ENCODE data around the gene NEURL3. TPM values are rescaled to one million over a fixed set of nuclear protein-coding genes. Genes with fewer than 3 reads are reported as not detected.
"Not testable (repeated sequence)": the region's sequence is repeated elsewhere in the genome, so short reads cannot be mapped to it uniquely, and the experiment has no call there.

NEURL3 gene
- total RNA-seq, 1 donor, result not detected

DNA sequence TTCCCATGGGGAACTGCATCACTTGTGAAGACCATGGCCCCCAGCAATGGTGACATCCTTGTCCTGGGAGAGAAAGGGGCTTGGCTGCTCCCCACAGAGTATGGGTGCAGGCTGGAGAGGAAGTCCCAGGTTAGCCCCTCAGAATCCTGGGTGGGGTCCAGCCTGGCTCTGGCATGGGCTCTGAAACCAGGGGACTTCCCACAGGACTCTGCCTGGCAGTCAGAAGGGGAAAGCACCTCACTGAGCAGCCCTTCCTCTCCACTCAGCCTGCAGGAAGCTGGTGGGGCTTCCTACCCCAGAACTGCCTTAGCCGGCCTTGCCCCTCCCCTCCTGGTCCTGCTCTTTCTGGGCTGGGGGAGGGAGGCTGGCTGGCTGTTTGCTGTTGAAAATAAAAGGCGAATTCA is 3.7 kb downstream of the NEURL3 start:
- H3K9me3 ChIP-seq (ENCODE audit: low read depth, low read length), result no peaks in the 10 kb centered on the region
- TF ChIP-seq, protein P1, sequence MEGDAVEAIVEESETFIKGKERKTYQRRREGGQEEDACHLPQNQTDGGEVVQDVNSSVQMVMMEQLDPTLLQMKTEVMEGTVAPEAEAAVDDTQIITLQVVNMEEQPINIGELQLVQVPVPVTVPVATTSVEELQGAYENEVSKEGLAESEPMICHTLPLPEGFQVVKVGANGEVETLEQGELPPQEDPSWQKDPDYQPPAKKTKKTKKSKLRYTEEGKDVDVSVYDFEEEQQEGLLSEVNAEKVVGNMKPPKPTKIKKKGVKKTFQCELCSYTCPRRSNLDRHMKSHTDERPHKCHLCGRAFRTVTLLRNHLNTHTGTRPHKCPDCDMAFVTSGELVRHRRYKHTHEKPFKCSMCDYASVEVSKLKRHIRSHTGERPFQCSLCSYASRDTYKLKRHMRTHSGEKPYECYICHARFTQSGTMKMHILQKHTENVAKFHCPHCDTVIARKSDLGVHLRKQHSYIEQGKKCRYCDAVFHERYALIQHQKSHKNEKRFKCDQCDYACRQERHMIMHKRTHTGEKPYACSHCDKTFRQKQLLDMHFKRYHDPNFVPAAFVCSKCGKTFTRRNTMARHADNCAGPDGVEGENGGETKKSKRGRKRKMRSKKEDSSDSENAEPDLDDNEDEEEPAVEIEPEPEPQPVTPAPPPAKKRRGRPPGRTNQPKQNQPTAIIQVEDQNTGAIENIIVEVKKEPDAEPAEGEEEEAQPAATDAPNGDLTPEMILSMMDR (IDR thresholded peaks at IDR 0.05; ENCODE audit: extremely low read depth, low read depth, low read length), result no peak
- no peaks in the 10 kb centered on the region for H4K20me1 ChIP-seq (ENCODE audit: insufficient read depth, low read length)
- H2AFZ ChIP-seq (ENCODE audit: low read length), result no peak overlapping the region
- no peaks in the 10 kb centered on the region for H3K36me3 ChIP-seq (ENCODE audit: insufficient read depth, low read length)
- H3K4me2 ChIP-seq (ENCODE audit: insufficient read depth, low read length), result no peak overlapping the region
- no peak for DNase-seq (ENCODE audit: insufficient read length, low spot score, missing footprints)
- H3K4me1 ChIP-seq (ENCODE audit: insufficient read depth, low read length), result no peaks in the 10 kb centered on the region
- no peak overlapping the region for H3K4me3 ChIP-seq (ENCODE audit: insufficient read depth, low read length)
- H3K79me2 ChIP-seq (ENCODE audit: insufficient read depth, low read length), result no peaks in the 10 kb centered on the region
- peaks cover 33% of the 10 kb centered on the region for H3K27me3 ChIP-seq (ENCODE audit: insufficient read depth, low read length)
- no peak overlapping the region for H3K27ac ChIP-seq (ENCODE audit: low read depth, low read length)

DNA sequence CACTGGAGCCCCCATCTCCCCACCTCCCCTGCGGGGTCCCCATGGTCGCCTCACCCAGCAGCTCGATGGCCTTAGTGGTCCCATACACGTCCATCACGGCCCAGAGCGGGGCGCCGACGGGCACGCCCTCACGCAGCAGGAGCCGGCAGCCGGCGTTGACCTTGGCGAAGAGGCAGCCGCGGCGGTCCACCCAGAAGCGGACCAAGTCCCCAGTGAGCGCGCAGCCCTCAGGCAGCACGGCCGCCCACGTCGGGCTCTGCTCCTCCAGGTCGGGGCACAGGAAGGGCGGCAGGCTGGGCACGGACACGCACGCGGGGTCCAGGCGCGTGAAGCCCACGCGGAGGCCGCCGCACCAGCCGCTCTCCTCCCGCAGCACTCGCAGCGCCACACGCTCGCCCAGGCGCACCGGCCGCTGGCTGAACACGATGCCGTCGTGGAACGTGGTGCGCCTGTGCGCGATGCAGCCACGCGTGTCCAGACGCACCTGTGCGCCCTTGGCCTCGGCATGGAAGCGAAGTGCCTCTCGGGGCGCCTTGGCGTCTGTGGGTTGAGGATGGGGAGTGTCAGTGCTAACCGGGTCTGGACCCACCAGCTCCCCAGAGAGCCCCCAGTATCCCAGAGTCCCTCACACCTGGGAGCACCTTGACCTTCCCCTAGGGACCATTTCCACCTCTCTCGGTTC is 4.6 kb downstream of the NEURL3 start:
- H2AFZ ChIP-seq (ENCODE audit: low read length), result no peak overlapping the region
- H3K79me2 ChIP-seq (ENCODE audit: insufficient read depth, low read length), result no peaks in the 10 kb centered on the region
- H3K4me2 ChIP-seq (ENCODE audit: insufficient read depth, low read length), result no peak overlapping the region
- no peaks in the 10 kb centered on the region for H3K9me3 ChIP-seq (ENCODE audit: low read depth, low read length)
- DNase-seq (ENCODE audit: insufficient read length, low spot score, missing footprints), result no peak
- H3K27ac ChIP-seq (ENCODE audit: low read depth, low read length), result no peak overlapping the region
- H3K4me1 ChIP-seq (ENCODE audit: insufficient read depth, low read length), result no peaks in the 10 kb centered on the region
- H3K4me3 ChIP-seq (ENCODE audit: insufficient read depth, low read length), result no peak overlapping the region
- TF ChIP-seq, protein P1 (IDR thresholded peaks at IDR 0.05; ENCODE audit: extremely low read depth, low read depth, low read length), result no peak
- no peaks in the 10 kb centered on the region for H3K36me3 ChIP-seq (ENCODE audit: insufficient read depth, low read length)
- peaks cover 39% of the 10 kb centered on the region for H3K27me3 ChIP-seq (ENCODE audit: insufficient read depth, low read length)
- no peaks in the 10 kb centered on the region for H4K20me1 ChIP-seq (ENCODE audit: insufficient read depth, low read length)

DNA sequence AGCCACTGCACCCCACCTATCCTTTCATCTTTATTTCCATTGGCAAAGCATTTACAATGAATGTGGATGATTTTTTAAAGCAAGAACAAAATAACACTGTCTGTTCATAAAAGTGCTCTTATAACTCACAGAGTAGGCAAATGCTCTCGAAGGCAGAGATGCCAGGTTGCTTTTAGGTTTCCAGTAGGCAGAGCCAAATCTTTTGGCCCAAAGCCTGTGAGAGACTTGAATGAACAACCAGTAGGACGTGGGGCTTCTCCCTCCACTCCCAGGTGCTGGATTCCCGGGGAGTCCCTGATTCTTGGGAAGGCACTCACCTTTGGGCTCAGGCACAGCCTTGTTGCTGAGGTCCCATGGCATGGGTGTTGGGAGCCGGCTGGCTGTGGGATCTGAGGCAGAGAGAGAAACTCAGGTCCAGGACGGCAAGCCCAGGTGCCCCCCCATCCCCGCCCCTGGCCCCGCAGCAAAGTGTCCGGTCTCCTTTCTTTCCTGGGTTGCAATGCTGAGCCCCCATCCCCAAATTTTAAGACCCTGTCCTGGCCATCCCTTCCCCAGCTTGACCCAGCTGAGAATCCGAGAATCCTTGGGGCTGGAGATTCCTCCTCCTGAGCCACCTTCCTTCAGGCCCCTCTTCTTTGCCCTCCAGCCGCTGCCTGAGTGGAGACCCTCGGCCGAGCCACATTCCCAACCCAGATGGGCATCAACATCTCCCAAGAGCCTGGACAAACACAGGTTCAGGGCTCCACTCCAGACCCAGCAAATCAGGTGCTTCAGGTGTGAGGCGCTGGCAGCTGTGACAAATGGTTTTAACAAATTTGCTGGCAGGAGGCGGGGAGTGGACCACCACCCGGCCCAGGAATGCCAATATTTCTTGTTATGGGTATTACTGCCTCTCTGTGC is 5.8 kb downstream of the NEURL3 start:
- no peak overlapping the region for H3K4me2 ChIP-seq (ENCODE audit: insufficient read depth, low read length)
- H3K27ac ChIP-seq (ENCODE audit: low read depth, low read length), result no peak overlapping the region
- H3K4me3 ChIP-seq (ENCODE audit: insufficient read depth, low read length), result no peak overlapping the region
- no peak for DNase-seq (ENCODE audit: insufficient read length, low spot score, missing footprints)
- no peaks in the 10 kb centered on the region for H3K79me2 ChIP-seq (ENCODE audit: insufficient read depth, low read length)
- peaks cover 49% of the 10 kb centered on the region for H3K27me3 ChIP-seq (ENCODE audit: insufficient read depth, low read length)
- H3K4me1 ChIP-seq (ENCODE audit: insufficient read depth, low read length), result no peaks in the 10 kb centered on the region
- no peaks in the 10 kb centered on the region for H3K36me3 ChIP-seq (ENCODE audit: insufficient read depth, low read length)
- no peak overlapping the region for H2AFZ ChIP-seq (ENCODE audit: low read length)
- no peaks in the 10 kb centered on the region for H3K9me3 ChIP-seq (ENCODE audit: low read depth, low read length)
- no peaks in the 10 kb centered on the region for H4K20me1 ChIP-seq (ENCODE audit: insufficient read depth, low read length)
- TF ChIP-seq, protein P1 (IDR thresholded peaks at IDR 0.05; ENCODE audit: extremely low read depth, low read depth, low read length), result no peak

DNA sequence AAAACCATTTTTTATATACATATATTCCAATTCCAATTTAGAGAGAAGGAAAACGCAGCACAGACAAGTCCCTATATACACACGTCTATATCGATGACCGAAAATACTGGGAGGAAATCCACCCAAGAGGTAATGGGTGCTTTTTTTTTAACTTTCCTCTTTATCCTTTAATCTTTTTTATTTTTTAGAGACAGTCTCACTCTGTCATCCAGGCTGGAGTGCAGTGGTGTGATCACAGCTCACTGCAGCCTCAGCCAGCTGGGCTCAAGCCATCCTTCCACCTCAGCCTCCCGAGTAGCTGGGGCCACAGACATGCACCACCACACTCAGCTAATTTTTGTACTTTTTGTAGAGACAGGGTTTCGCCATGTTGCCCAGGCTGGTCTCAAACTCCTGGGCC is 6.5 kb downstream of the NEURL3 start:
- not testable (repeated sequence) for H3K27ac ChIP-seq (ENCODE audit: low read depth, low read length); DNase-seq (ENCODE audit: insufficient read length, low spot score, missing footprints); H4K20me1 ChIP-seq (ENCODE audit: insufficient read depth, low read length); H3K4me3 ChIP-seq (ENCODE audit: insufficient read depth, low read length); H3K36me3 ChIP-seq (ENCODE audit: insufficient read depth, low read length); H3K4me1 ChIP-seq (ENCODE audit: insufficient read depth, low read length); H3K9me3 ChIP-seq (ENCODE audit: low read depth, low read length); H3K4me2 ChIP-seq (ENCODE audit: insufficient read depth, low read length); H3K79me2 ChIP-seq (ENCODE audit: insufficient read depth, low read length); H2AFZ ChIP-seq (ENCODE audit: low read length)
- peaks cover 53% of the 10 kb centered on the region for H3K27me3 ChIP-seq (ENCODE audit: insufficient read depth, low read length)
